WERI-Rb-1 (cell line): ENCODE results near the gene PANK4.

Experiments
- DNase-seq: peaks from one replicate; pipeline ENCODE4 v3.0.0-alpha.2; 2020
- H3K27ac ChIP-seq: fragments of 250-450 bp; sonication (Bioruptor Pico); 2 replicates; pipeline ENCODE4 v1.5.1; 2020; ENCODE audit warnings: mild to moderate bottlenecking, moderate library complexity
- H3K27me3 ChIP-seq: fragments of 250-450 bp; sonication (Bioruptor Pico); 2 replicates; pipeline ENCODE4 v1.5.1; 2021; ENCODE audit warnings: mild to moderate bottlenecking, low read depth, moderate library complexity; ENCODE audit not compliant: insufficient read depth, severe bottlenecking
- H3K36me3 ChIP-seq: fragments of 250-450 bp; sonication (Bioruptor Pico); 2 replicates; pipeline ENCODE4 v1.5.1; 2020; ENCODE audit warnings: mild to moderate bottlenecking, moderate library complexity
- H3K4me3 ChIP-seq: 2 replicates; pipeline ENCODE4 v1.5.1; 2011; ENCODE audit warnings: low read depth, mild to moderate bottlenecking, control low read depth, low read length
- H3K9me3 ChIP-seq: fragments of 250-450 bp; sonication (Bioruptor Pico); 2 replicates; pipeline ENCODE4 v1.5.1; 2021; ENCODE audit warnings: mild to moderate bottlenecking, moderate library complexity; ENCODE audit not compliant: severe bottlenecking
- TF ChIP-seq, protein P1 (sequence below): IDR thresholded peaks from 2 replicates; pipeline ENCODE4 v1.5.1; 2011; ENCODE audit warnings: low read depth, mild to moderate bottlenecking, control low read depth, inconsistent platforms, low read length

PANK4 gene

DNA sequence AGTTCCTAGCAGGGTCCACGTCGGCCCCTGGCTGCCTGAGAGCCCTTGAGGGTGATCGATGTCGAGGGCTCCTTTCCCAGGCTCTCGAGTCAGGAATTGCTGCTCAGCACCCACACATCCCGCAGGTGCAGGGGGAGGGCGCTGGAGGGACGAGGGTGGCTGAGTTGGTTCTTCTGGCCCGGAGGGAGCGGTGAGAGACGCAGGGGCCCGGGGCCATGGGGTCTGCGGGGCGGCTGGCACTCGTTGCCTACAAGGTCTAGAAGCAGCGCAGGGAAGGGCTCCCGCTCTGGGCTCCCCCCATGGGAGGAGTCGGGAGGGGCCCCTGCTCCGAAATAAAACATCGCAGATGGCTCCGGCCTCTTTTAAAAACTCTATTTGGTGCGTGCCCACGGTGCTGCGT is 18.2 kb downstream of the PANK4 start:
- Histone ChIP-seq H3K9me3 (no peaks in the 10 kb centered on the region), H3K36me3 (peaks cover 82% of the 10 kb centered on the region), H3K4me3 (no peak overlapping the region), H3K27me3 (no peaks in the 10 kb centered on the region), H3K27ac (no peak overlapping the region)
- TF ChIP-seq, protein P1, sequence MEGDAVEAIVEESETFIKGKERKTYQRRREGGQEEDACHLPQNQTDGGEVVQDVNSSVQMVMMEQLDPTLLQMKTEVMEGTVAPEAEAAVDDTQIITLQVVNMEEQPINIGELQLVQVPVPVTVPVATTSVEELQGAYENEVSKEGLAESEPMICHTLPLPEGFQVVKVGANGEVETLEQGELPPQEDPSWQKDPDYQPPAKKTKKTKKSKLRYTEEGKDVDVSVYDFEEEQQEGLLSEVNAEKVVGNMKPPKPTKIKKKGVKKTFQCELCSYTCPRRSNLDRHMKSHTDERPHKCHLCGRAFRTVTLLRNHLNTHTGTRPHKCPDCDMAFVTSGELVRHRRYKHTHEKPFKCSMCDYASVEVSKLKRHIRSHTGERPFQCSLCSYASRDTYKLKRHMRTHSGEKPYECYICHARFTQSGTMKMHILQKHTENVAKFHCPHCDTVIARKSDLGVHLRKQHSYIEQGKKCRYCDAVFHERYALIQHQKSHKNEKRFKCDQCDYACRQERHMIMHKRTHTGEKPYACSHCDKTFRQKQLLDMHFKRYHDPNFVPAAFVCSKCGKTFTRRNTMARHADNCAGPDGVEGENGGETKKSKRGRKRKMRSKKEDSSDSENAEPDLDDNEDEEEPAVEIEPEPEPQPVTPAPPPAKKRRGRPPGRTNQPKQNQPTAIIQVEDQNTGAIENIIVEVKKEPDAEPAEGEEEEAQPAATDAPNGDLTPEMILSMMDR, result no peak
- no peak for DNase-seq

DNA sequence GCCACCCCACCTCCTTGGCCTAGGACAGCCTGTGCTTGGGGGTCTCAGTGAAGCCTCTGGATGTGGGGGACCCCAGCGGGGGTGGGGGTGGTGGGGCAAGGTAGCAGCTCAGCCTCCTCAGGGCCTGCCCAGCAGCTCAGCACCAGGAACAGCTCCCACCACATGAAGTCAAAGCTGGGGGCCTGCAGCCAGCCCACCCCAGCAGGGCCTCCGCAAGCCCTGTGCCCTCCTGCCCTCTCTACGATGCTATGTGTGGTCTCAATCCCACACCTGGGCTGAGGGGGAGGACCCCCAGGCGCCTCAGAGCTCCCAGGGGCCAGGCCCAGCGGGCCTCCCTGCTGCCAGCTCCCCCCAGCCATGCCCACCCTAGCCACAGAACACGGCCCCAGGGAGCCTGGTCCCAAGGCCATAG is 18.6 kb downstream of the PANK4 start:
- Histone ChIP-seq H3K9me3 (no peaks in the 10 kb centered on the region), H3K4me3 (no peak overlapping the region), H3K36me3 (peaks cover 82% of the 10 kb centered on the region), H3K27me3 (no peaks in the 10 kb centered on the region), H3K27ac (no peak overlapping the region; the same call in 1 of the 2 replicates)
- DNase-seq, result no peak
- TF ChIP-seq, protein P1, result no peak

DNA sequence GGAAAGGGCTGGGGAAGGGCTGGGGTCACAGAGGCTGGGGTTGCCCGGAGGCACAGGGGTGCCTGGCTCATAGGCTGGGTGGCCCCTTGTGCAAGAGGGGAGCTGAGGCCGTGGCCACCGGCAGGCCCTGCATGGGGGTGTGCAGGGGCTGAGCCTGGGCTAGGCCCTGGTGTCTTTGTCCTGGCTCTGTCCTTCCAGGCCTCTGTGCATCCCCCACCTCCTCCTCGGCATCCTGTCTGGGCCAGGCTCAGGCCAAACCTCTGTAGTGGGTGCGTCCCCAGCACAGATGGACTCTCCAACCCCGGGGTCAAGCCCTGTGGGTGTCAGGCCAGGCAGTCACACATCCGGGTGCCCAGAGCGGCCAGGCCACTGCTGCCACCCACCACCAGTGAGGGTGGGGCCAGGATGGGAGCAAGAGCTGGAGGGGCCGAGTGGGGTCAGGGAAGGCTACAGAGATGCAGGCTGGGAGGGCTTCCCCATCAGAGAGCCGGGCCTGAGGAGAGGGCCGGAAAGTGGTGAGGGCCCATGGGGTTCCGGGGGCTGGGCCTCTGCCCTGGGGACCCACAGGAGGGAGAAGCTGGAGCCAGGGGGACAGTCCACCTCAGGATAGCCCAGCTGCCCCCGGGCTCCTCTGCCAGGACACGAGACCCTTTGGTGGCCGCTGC is 19.4 kb downstream of the PANK4 start:
- Histone ChIP-seq H3K27ac (peak overlapping the region; percentile 61), H3K27me3 (no peaks in the 10 kb centered on the region), H3K36me3 (peaks cover 82% of the 10 kb centered on the region), H3K4me3 (no peak overlapping the region), H3K9me3 (no peaks in the 10 kb centered on the region)
- DNase-seq, result no peak
- TF ChIP-seq, protein P1, result no peak

DNA sequence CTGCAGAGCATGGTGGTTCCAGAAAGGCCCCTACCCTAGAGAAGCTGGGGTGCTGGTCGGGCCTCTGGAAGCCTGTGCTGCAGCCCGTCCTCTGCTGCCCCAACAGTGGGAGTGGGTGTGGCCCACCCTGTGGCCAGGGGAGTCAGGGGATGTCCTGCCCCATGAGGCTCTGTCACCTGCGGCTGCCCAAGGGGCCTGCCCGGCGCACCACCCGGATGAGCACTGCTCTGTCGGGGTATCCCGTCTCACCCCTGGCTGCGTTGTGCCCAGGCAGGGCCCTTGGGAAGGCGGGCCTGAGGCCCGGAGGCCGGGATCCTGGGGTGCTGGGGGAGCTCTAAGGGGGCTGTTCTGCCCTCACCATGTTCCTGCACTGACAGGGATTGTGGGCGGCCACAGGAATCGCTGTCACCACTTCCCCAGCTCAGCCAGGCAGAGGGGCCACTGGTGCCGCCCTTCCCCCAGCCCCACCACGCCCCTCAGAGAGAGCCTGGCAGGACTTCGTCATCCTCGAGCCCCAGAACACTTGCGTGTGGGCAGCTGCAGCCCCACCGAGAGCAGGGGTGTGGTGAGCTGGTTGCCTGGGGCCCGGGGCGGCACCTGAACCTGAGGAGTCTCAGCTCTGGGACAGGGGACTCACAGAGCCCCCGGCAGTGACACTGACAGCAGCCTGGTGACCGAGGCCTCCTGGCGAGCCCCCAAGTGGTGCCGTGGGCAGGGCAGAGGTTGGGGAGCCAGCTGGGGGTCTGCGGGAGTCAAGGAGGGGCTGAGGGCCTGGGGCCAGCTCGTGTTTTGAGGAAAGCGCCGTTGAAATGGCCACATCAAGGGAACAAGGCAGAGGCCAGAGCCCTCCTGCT is 20.2 kb downstream of the PANK4 start:
- peaks cover 81% of the 10 kb centered on the region for H3K36me3 ChIP-seq
- H3K27me3 ChIP-seq, result no peaks in the 10 kb centered on the region
- H3K27ac ChIP-seq, result peak overlapping the region; percentile 61
- TF ChIP-seq, protein P1, result no peak
- no peaks in the 10 kb centered on the region for H3K9me3 ChIP-seq
- H3K4me3 ChIP-seq, result no peak overlapping the region
- DNase-seq, result no peak

DNA sequence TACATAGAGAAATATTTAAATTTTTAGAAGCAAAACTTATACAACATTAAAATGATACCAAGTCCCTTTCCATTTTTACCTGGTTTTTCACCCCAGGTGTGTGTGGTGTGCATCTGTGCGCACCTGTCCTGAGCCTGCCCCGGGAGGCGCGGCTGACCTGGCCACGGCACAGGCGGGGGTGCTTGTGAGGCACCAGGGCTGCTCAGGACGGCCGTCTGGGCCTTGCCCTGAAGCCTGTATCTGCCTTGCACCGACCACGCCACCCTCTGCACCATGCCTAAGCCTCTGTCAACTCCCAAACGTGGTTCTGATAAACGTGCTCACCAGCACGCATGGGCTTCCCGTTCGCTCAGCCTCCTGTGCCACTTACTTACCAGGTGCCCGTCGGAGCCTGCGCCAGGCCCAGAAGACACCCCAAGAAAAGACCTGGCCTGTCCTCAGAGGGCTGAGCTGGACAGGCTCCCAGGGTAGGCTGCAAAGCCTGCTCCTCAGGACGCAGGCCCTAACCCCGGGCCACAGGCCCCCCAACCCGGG is 20.9 kb downstream of the PANK4 start:
- Histone ChIP-seq H3K27ac (peak overlapping the region; percentile 61), H3K4me3 (no peak overlapping the region), H3K27me3 (no peaks in the 10 kb centered on the region), H3K9me3 (no peaks in the 10 kb centered on the region), H3K36me3 (peaks cover 78% of the 10 kb centered on the region)
- no peak for DNase-seq
- TF ChIP-seq, protein P1, result no peak
